WTC11 (cell line): ENCODE measurements around the gene RAB10.

Experiments
- CBFB ChIP-seq: sonication (generic); formaldehyde crosslinking; IDR thresholded peaks from 2 replicates; pipeline ENCODE4 v1.8.1; 2022; ENCODE audit warnings: mild to moderate bottlenecking, low read depth, missing genetic modification reagents
- CTCF ChIP-seq: fragments of 200-600 bp; IDR thresholded peaks from 2 replicates; pipeline ENCODE4 v1.8.0; 2022; ENCODE audit warnings: antibody characterized with exemption
- MYBL2 ChIP-seq: sonication (generic); formaldehyde crosslinking; IDR thresholded peaks from 2 replicates; pipeline ENCODE4 v1.8.1; 2023; ENCODE audit warnings: mild to moderate bottlenecking, moderate library complexity, missing genetic modification reagents
- NR2C2 ChIP-seq: sonication (generic); formaldehyde crosslinking; IDR thresholded peaks from 2 replicates; pipeline ENCODE4 v1.8.0; 2022; ENCODE audit warnings: mild to moderate bottlenecking, missing genetic modification reagents
- TEAD1 ChIP-seq: sonication (generic); formaldehyde crosslinking; IDR thresholded peaks from 2 replicates; pipeline ENCODE4 v1.8.0; 2022; ENCODE audit warnings: mild to moderate bottlenecking, missing genetic modification reagents
- ZNF263 ChIP-seq: sonication (generic); formaldehyde crosslinking; IDR thresholded peaks from 2 replicates; pipeline ENCODE4 v1.8.1; 2022; ENCODE audit warnings: low read depth, mild to moderate bottlenecking, moderate library complexity, missing genetic modification reagents
- TF ChIP-seq, protein P1 (sequence below): sonication (generic); formaldehyde crosslinking; IDR thresholded peaks from 2 replicates; pipeline ENCODE4 v1.8.0; 2022; ENCODE audit warnings: mild to moderate bottlenecking, missing genetic modification reagents

- TF ChIP-seq CBFB (CRISPR knock-in tag) = no peak
- no peak for TF ChIP-seq CTCF
- TF ChIP-seq ZNF263 (CRISPR knock-in tag) = no peak
- no peak for TF ChIP-seq TEAD1 (CRISPR knock-in tag)
- no peak for TF ChIP-seq MYBL2 (CRISPR knock-in tag)
- TF ChIP-seq NR2C2 = no peak
- TF ChIP-seq, protein P1, sequence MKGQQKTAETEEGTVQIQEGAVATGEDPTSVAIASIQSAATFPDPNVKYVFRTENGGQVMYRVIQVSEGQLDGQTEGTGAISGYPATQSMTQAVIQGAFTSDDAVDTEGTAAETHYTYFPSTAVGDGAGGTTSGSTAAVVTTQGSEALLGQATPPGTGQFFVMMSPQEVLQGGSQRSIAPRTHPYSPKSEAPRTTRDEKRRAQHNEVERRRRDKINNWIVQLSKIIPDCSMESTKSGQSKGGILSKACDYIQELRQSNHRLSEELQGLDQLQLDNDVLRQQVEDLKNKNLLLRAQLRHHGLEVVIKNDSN (CRISPR knock-in tag) = no peak
Observed at GRCh38 chr2:25991965-25992364, 41.9 kb upstream of the RAB10 start.
